AG09309 (cell line): ENCODE results near the gene KCNH2.

Experiments
- DNase-seq: peaks from one replicate; pipeline ENCODE4 v3.0.0-alpha.2; 2010; ENCODE audit warnings: low read depth
- H3K4me3 ChIP-seq: 2 replicates; pipeline ENCODE4 v1.5.1; 2011; ENCODE audit warnings: mild to moderate bottlenecking, low read depth, low read length, moderate library complexity; ENCODE audit not compliant: control insufficient read depth
- CTCF ChIP-seq: IDR thresholded peaks from 2 replicates; pipeline ENCODE4 v1.5.1; 2011; ENCODE audit warnings: mild to moderate bottlenecking, low read depth, low read length, inconsistent platforms; ENCODE audit not compliant: insufficient read depth, control insufficient read depth; ENCODE audit errors: missing control alignments

The KCNH2 gene

GRCh38 chr7:151016505-151016904 is 38.4 kb upstream of the KCNH2 start:
- no peak for TF ChIP-seq CTCF
- no peak overlapping the region for H3K4me3 ChIP-seq
- no peak for DNase-seq

GRCh38 chr7:151015967-151016366 is 37.8 kb upstream of the KCNH2 start:
- DNase-seq: no peak
- H3K4me3 ChIP-seq: no peak overlapping the region
- TF ChIP-seq CTCF: no peak

GRCh38 chr7:151014950-151015349 is 36.8 kb upstream of the KCNH2 start:
- TF ChIP-seq CTCF: no peak
- H3K4me3 ChIP-seq: no peak overlapping the region
- no peak for DNase-seq

- TF ChIP-seq CTCF: peak; percentile 28
- no peak for DNase-seq
Measured at GRCh38 chr7:151013733-151014497, 35.8 kb upstream of the KCNH2 start.

GRCh38 chr7:151013356-151013732 is 35.2 kb upstream of the KCNH2 start:
- H3K4me3 ChIP-seq: peak overlapping the region; percentile 36
- DNase-seq: no peak
- TF ChIP-seq CTCF: no peak

More at GRCh38 chr7:151013733-151014497, 35.8 kb upstream of the KCNH2 start:
- peak overlapping the region; percentile 36 for H3K4me3 ChIP-seq

- TF ChIP-seq CTCF: peak; percentile 69
- DNase-seq: no peak
- no peak overlapping the region for H3K4me3 ChIP-seq
Measured at GRCh38 chr7:151012911-151013347, 34.8 kb upstream of the KCNH2 start.
